GM13976 (cell line): ENCODE results near the gene CRYGB.
"Not testable (repeated sequence)": the region's sequence is repeated elsewhere in the genome, so short reads cannot be mapped to it uniquely, and the experiment has no call there.

Experiments used
- DNase-seq: peaks from one replicate; pipeline ENCODE4 v3.0.0; 2012; ENCODE audit warnings: low spot score
- CTCF ChIP-seq: IDR thresholded peaks from 2 replicates; pipeline ENCODE4 v1.5.1; 2012; ENCODE audit warnings: borderline replicate concordance, mild to moderate bottlenecking; ENCODE audit not compliant: insufficient read depth; ENCODE audit errors: extremely low read depth, missing control alignments, control extremely low read depth
- in situ Hi-C: fragments of 300-500 bp; cut with MboI; formaldehyde crosslinking; loops from one replicate; pipeline ENCODE4 v1.12.0; 2022; ENCODE audit warnings: low sequenced_read_pairs, mixed read lengths, inconsistent platforms; ENCODE audit not compliant: unreplicated experiment

CRYGB gene

GRCh38 chr2:208130712-208131110, 15.2 kb downstream of the CRYGB start:
- TF ChIP-seq CTCF = no peak
- DNase-seq = no peak
- in situ Hi-C loops = no loop called here

- in situ Hi-C loops = no loop called here
- no peak for TF ChIP-seq CTCF
- no peak for DNase-seq
Measured at GRCh38 chr2:208129744-208130711, 15.9 kb downstream of the CRYGB start, which contains the start of gene CRYGC. Gene CRYGC (minus strand): TSS chr2:208129828. CDS start chr2:208129792, 36 bp downstream.

- in situ Hi-C loops = no loop called here
- DNase-seq = no peak
- TF ChIP-seq CTCF = no peak
Measured at GRCh38 chr2:208128136-208128535, 17.8 kb downstream of the CRYGB start.

GRCh38 chr2:208127090-208127489, 18.9 kb downstream of the CRYGB start:
- no peak for DNase-seq
- no peak for TF ChIP-seq CTCF
- in situ Hi-C loops = no loop called here

- DNase-seq = no peak
- no peak for TF ChIP-seq CTCF
- in situ Hi-C loops = no loop called here
Measured at GRCh38 chr2:208125251-208125650, 20.7 kb downstream of the CRYGB start.

- DNase-seq, in situ Hi-C loops: not testable (repeated sequence)
Measured at GRCh38 chr2:208124013-208124715, 21.8 kb downstream of the CRYGB start, which contains the start of gene CRYGD. Gene CRYGD (minus strand): TSS chr2:208124524. CDS start chr2:208124473, 51 bp downstream.
